H9 (cell line): ENCODE data around the gene FOXO6. TPM values are rescaled to one million over a fixed set of nuclear protein-coding genes. Genes with fewer than 3 reads are reported as not detected.

Experiments used
- DNase-seq: peaks from one replicate; pipeline ENCODE4 v3.0.0-alpha.2; 2017
- H2AFZ ChIP-seq: one replicate; pipeline ENCODE4 v1.6.1; 2013; ENCODE audit warnings: mild to moderate bottlenecking, low read length, control low read depth, moderate library complexity
- H2AK5ac ChIP-seq: 2 replicates; pipeline ENCODE4 v1.6.1; 2013; ENCODE audit warnings: low read length, control low read depth, mixed read lengths; ENCODE audit not compliant: insufficient read length
- H2BK120ac ChIP-seq: one replicate; pipeline ENCODE4 v1.6.1; 2013; ENCODE audit warnings: low read depth, mild to moderate bottlenecking, low read length, control low read depth, inconsistent platforms; ENCODE audit not compliant: poor library complexity, severe bottlenecking
- H2BK12ac ChIP-seq: 2 replicates; pipeline ENCODE4 v1.6.1; 2013; ENCODE audit warnings: low read length, control low read depth, mixed read lengths, low read depth; ENCODE audit not compliant: insufficient read length
- H2BK15ac ChIP-seq: 2 replicates; pipeline ENCODE4 v1.6.1; 2013; ENCODE audit warnings: low read depth, low read length, control low read depth
- H2BK20ac ChIP-seq: one replicate; pipeline ENCODE4 v1.6.1; 2013; ENCODE audit warnings: low read depth, mild to moderate bottlenecking, low read length, control low read depth, inconsistent platforms; ENCODE audit not compliant: poor library complexity, severe bottlenecking
- H2BK5ac ChIP-seq: 2 replicates; pipeline ENCODE4 v1.6.1; 2013; ENCODE audit warnings: low read length, control low read depth, mixed read lengths; ENCODE audit not compliant: insufficient read length
- H3K14ac ChIP-seq: 2 replicates; pipeline ENCODE4 v1.6.1; 2013; ENCODE audit warnings: low read length, control low read depth; ENCODE audit not compliant: insufficient read depth
- H3K18ac ChIP-seq: 2 replicates; pipeline ENCODE4 v1.6.1; 2013; ENCODE audit warnings: low read depth, mild to moderate bottlenecking, mixed read lengths, low read length, control low read depth; ENCODE audit not compliant: insufficient read length
- H3K23ac ChIP-seq: 2 replicates; pipeline ENCODE4 v1.6.1; 2013; ENCODE audit warnings: low read length, control low read depth, mixed read lengths, low read depth; ENCODE audit not compliant: insufficient read length
- H3K23me2 ChIP-seq: 2 replicates; pipeline ENCODE4 v1.6.1; 2013; ENCODE audit warnings: low read depth, mild to moderate bottlenecking, mixed read lengths, low read length, control low read depth; ENCODE audit not compliant: insufficient read length, poor library complexity, severe bottlenecking
- H3K27ac ChIP-seq: 2 replicates; pipeline ENCODE4 v1.5.1; 2013; ENCODE audit warnings: low read length, control low read depth, mixed read lengths, low read depth; ENCODE audit not compliant: insufficient read length
- H3K27me3 ChIP-seq: 2 replicates; pipeline ENCODE4 v1.6.1; 2013; ENCODE audit warnings: low read length, control low read depth, inconsistent platforms; ENCODE audit not compliant: insufficient read depth
- H3K4ac ChIP-seq: 2 replicates; pipeline ENCODE4 v1.6.1; 2013; ENCODE audit warnings: low read depth, mild to moderate bottlenecking, control low read depth, inconsistent platforms, low read length, moderate library complexity
- H3K4me1 ChIP-seq: 2 replicates; pipeline ENCODE4 v1.6.1; 2013; ENCODE audit warnings: low read length, control low read depth, inconsistent platforms; ENCODE audit not compliant: insufficient read depth
- H3K4me2 ChIP-seq: 2 replicates; pipeline ENCODE4 v1.6.1; 2013; ENCODE audit warnings: low read length, control low read depth, mixed read lengths; ENCODE audit not compliant: insufficient read length, insufficient read depth
- H3K56ac ChIP-seq: 2 replicates; pipeline ENCODE4 v1.6.1; 2013; ENCODE audit warnings: low read depth, mild to moderate bottlenecking, mixed read lengths, low read length, control low read depth; ENCODE audit not compliant: insufficient read length
- H3K79me1 ChIP-seq: 2 replicates; pipeline ENCODE4 v1.6.1; 2013; ENCODE audit warnings: low read depth, mild to moderate bottlenecking, moderate library complexity, low read length, control low read depth, inconsistent platforms; ENCODE audit not compliant: insufficient read depth, poor library complexity, severe bottlenecking
- H3K79me2 ChIP-seq: 2 replicates; pipeline ENCODE4 v1.6.1; 2013; ENCODE audit warnings: low read length, control low read depth, inconsistent platforms; ENCODE audit not compliant: insufficient read depth
- H3K9ac ChIP-seq: 2 replicates; pipeline ENCODE4 v1.6.1; 2013; ENCODE audit warnings: low read length, control low read depth, mixed read lengths; ENCODE audit not compliant: insufficient read length; ENCODE audit errors: extremely low read depth
- H3K9me3 ChIP-seq: one replicate; pipeline ENCODE4 v1.6.1; 2013; ENCODE audit warnings: low read depth, low read length, inconsistent platforms; ENCODE audit not compliant: control insufficient read depth
- H3T11ph ChIP-seq: one replicate; pipeline ENCODE4 v1.6.1; 2013; ENCODE audit warnings: mild to moderate bottlenecking, low read length, control low read depth, inconsistent platforms
- H4K20me1 ChIP-seq: one replicate; pipeline ENCODE4 v1.6.1; 2013; ENCODE audit not compliant: control insufficient read depth, insufficient read length, insufficient read depth
- H4K5ac ChIP-seq: 2 replicates; pipeline ENCODE4 v1.6.1; 2013; ENCODE audit warnings: low read depth, mild to moderate bottlenecking, mixed read lengths, low read length, control low read depth; ENCODE audit not compliant: insufficient read length
- H4K8ac ChIP-seq: replicated peaks from 2 replicates; pipeline ENCODE4 v1.6.1; 2013; ENCODE audit warnings: low read length, control low read depth, mixed read lengths, low read depth; ENCODE audit not compliant: insufficient read length
- H4K91ac ChIP-seq: 2 replicates; pipeline ENCODE4 v1.6.1; 2013; ENCODE audit warnings: low read depth, mild to moderate bottlenecking, moderate library complexity, mixed read lengths, low read length, control low read depth; ENCODE audit not compliant: insufficient read length
- H3K27ac Mint-ChIP-seq, 3 experiments: 2 replicates in 2 of 3; 3 replicates in 1 of 3; pipeline ENCODE4 v1.8.0; 2020 to 2021; ENCODE audit warnings: mixed read lengths in 3 of 3, mild to moderate bottlenecking in 1 of 3, moderate library complexity in 1 of 3
- H3K27me3 Mint-ChIP-seq: 2 replicates; pipeline ENCODE4 v1.8.0; 2021; ENCODE audit warnings: low read depth, mild to moderate bottlenecking, moderate library complexity, mixed read lengths
- H3K36me3 Mint-ChIP-seq, 3 experiments: 2 replicates in 2 of 3; 3 replicates in 1 of 3; pipeline ENCODE4 v1.8.0; 2020 to 2021; ENCODE audit warnings: low read depth in 3 of 3, mixed read lengths in 3 of 3; ENCODE audit not compliant: insufficient read depth in 1 of 3
- H3K4me1 Mint-ChIP-seq, 2 experiments: 2 replicates each; pipeline ENCODE4 v1.8.0; 2020; ENCODE audit warnings: mixed read lengths in 2 of 2
- H3K4me3 Mint-ChIP-seq, 2 experiments: 2 replicates in 1 of 2; 3 replicates in 1 of 2; pipeline ENCODE4 v1.8.0; 2020 to 2021; ENCODE audit warnings: mild to moderate bottlenecking in 2 of 2, mixed read lengths in 2 of 2, moderate library complexity in 1 of 2
- H3K9me3 Mint-ChIP-seq, 2 experiments: 2 replicates in 1 of 2; 3 replicates in 1 of 2; pipeline ENCODE4 v1.8.0; 2020; ENCODE audit warnings: mild to moderate bottlenecking in 2 of 2, mixed read lengths in 2 of 2, moderate library complexity in 1 of 2
- WGBS: extraction: QIAGEN DNeasy Blood & Tissue Kit; methylation state at CpG from one replicate; pipeline ENCODE4 v1.1.7; 2013; ENCODE audit warnings: missing lambda C conversion rate, low lambda C conversion rate, mixed read lengths; ENCODE audit not compliant: insufficient read length; ENCODE audit errors: extremely low coverage; 5-methylcytosine and 5-hydroxymethylcytosine counted together
- total RNA-seq: library from RNA; stranded (reverse); gene quantifications from 2 replicates; pipeline ENCODE4 v1.2.1, GENCODE V29; 2021
- TF ChIP-seq, protein P1 (sequence below): fragments of 200-600 bp; sonication (generic); conservative IDR thresholded peaks from 3 replicates; pipeline ENCODE4 v1.8.0; 2021; ENCODE audit warnings: antibody characterized with exemption, mild to moderate bottlenecking

FOXO6 gene
- total RNA-seq, 1 experiment from 2014 or later = 0.83 TPM

DNA sequence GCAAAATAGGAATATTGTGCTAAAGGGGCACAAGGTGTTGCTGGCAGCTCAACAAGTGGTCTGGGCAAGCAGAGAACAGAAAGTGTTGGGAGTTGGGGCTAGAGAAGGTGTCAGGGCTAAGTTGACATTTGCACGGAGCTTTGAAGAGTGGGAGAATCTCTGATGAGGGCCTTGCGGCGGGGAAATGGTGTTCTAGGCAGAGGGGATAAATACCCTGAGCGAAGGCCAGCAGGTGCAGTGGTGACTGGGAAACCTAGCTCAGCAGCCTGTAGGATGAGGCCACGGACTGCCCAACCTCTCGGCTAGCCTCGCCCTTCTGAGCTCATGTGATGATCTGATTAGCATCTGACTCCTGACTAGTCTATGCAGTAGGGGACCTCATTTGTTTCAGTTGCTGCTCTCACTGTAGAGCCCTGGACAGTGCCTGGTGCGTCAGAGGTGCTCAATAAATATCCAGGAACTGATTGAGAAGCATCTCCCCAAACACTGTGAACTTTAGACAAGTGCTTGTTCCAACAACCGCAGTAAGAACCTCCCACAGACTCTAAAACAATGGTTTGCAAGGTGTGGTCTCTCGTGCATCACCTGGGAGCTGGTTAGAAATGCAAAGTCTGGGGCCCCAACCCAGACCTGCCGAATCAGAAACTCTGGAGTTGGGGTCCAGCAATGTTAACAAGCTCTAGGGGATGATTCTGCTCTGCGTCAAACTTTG lies 1.0 kb upstream of the FOXO6 start:
- peaks cover 66% of the 10 kb centered on the region for H3K27me3 Mint-ChIP-seq
- TF ChIP-seq, protein P1, sequence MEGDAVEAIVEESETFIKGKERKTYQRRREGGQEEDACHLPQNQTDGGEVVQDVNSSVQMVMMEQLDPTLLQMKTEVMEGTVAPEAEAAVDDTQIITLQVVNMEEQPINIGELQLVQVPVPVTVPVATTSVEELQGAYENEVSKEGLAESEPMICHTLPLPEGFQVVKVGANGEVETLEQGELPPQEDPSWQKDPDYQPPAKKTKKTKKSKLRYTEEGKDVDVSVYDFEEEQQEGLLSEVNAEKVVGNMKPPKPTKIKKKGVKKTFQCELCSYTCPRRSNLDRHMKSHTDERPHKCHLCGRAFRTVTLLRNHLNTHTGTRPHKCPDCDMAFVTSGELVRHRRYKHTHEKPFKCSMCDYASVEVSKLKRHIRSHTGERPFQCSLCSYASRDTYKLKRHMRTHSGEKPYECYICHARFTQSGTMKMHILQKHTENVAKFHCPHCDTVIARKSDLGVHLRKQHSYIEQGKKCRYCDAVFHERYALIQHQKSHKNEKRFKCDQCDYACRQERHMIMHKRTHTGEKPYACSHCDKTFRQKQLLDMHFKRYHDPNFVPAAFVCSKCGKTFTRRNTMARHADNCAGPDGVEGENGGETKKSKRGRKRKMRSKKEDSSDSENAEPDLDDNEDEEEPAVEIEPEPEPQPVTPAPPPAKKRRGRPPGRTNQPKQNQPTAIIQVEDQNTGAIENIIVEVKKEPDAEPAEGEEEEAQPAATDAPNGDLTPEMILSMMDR = no peak

More for the DNA sequence above, 1.0 kb upstream of the FOXO6 start:
- Histone ChIP-seq H3K4me2 (peak overlapping the region; percentile 87), H3K18ac (peak overlapping the region; percentile 12), H4K20me1 (no peaks in the 10 kb centered on the region), H4K8ac (no peak overlapping the region), H3K27ac (no peak overlapping the region), H3K27me3 (peaks cover 19% of the 10 kb centered on the region), H3T11ph (no peak overlapping the region), H3K79me2 (no peaks in the 10 kb centered on the region), H4K91ac (no peak overlapping the region), H3K4ac (no peak overlapping the region), H3K23ac (no peak overlapping the region), H2BK20ac (no peak overlapping the region), H2AK5ac (no peak overlapping the region), H3K56ac (no peak overlapping the region), H2AFZ (no peak overlapping the region), H3K14ac (no peak overlapping the region), H2BK15ac (no peak overlapping the region), H3K79me1 (no peaks in the 10 kb centered on the region), H2BK5ac (no peak overlapping the region), H3K9me3 (no peaks in the 10 kb centered on the region), H3K4me1 (no peaks in the 10 kb centered on the region; the same call in 1 of the 2 replicates), H2BK120ac (no peak overlapping the region), H2BK12ac (no peak overlapping the region), H3K23me2 (peaks cover 11% of the 10 kb centered on the region), H4K5ac (no peak overlapping the region), H3K9ac (no peak overlapping the region)
- H3K4me3 Mint-ChIP-seq = peak overlapping the region; percentile 54 to 77
- 0 out of 7 replicates have a peak overlapping the region, but pooled peaks of 1 of the 3 experiments have one; percentile 45 for H3K27ac Mint-ChIP-seq
- peak; percentile 86 for DNase-seq
- no CpG with 5 or more reads among the region's 12 CpGs for WGBS
- no peaks in the 10 kb centered on the region; a peak in 1 of 5 replicates for H3K9me3 Mint-ChIP-seq
- no peaks in the 10 kb centered on the region for H3K36me3 Mint-ChIP-seq
- H3K4me1 Mint-ChIP-seq = peaks cover 27 to 49% of the 10 kb centered on the region in 2 experiments
